Esophagus mucosa (tissue), 1 donor: ENCODE results near the gene SAMD4A. TPM values are rescaled to one million over a fixed set of nuclear protein-coding genes. Genes with fewer than 3 reads are reported as not detected.
"Not testable (repeated sequence)": the region's sequence is repeated elsewhere in the genome, so short reads cannot be mapped to it uniquely, and the experiment has no call there.

Experiments used
- ATAC-seq: fragments of 200-7000 bp; cut with Tn5 transposase; one replicate; pipeline ENCODE4 v1.9.1; 2020
- total RNA-seq: library from RNA; stranded (reverse); gene quantifications from one replicate; pipeline ENCODE4 v1.2.4, GENCODE V29; 2023
- donor health status: DM: yes; HTN: yes; CAD: no.

The SAMD4A gene
- total RNA-seq, 1 donor from 2014 or later, result 1.5 TPM

GRCh38 chr14:54784657-54785056, 217.7 kb downstream of the SAMD4A start:
- ATAC-seq, result no peak

- no peak for ATAC-seq
These were observed 218.3 kb downstream of the SAMD4A start for GRCh38 chr14:54785136-54785777.

GRCh38 chr14:54785778-54786770, 219.1 kb downstream of the SAMD4A start:
- no peak for ATAC-seq

GRCh38 chr14:54786838-54787237, 219.9 kb downstream of the SAMD4A start:
- no peak for ATAC-seq

GRCh38 chr14:54787261-54787660, 220.3 kb downstream of the SAMD4A start:
- no peak for ATAC-seq

- ATAC-seq, result no peak
These were observed 221.8 kb downstream of the SAMD4A start for GRCh38 chr14:54788701-54789100.

GRCh38 chr14:54789166-54789565, 222.2 kb downstream of the SAMD4A start:
- no peak for ATAC-seq

GRCh38 chr14:54789781-54790480, 223.0 kb downstream of the SAMD4A start:
- no peak for ATAC-seq

- ATAC-seq, result no peak
These were observed 224.1 kb downstream of the SAMD4A start for GRCh38 chr14:54791001-54791400.

GRCh38 chr14:54792288-54792687, 225.4 kb downstream of the SAMD4A start:
- no peak for ATAC-seq

GRCh38 chr14:54794159-54794558, 227.2 kb downstream of the SAMD4A start:
- no peak for ATAC-seq

GRCh38 chr14:54794796-54795195, 227.9 kb downstream of the SAMD4A start:
- ATAC-seq, result no peak

- no peak for ATAC-seq
These were observed 230.0 kb downstream of the SAMD4A start for GRCh38 chr14:54796961-54797360.

- no peak for ATAC-seq
These were observed 230.6 kb downstream of the SAMD4A start for GRCh38 chr14:54797556-54797955.

- ATAC-seq, result no peak
These were observed 231.1 kb downstream of the SAMD4A start for GRCh38 chr14:54797986-54798385.

- ATAC-seq, result no peak
These were observed 231.7 kb downstream of the SAMD4A start for GRCh38 chr14:54798465-54799124.

GRCh38 chr14:54801482-54801881, 234.6 kb downstream of the SAMD4A start:
- ATAC-seq, result not testable (repeated sequence)

GRCh38 chr14:54803396-54803795, 236.5 kb downstream of the SAMD4A start:
- ATAC-seq, result no peak

- no peak for ATAC-seq
These were observed 237.1 kb downstream of the SAMD4A start for GRCh38 chr14:54803926-54804537.

- peak; percentile 72 for ATAC-seq
These were observed 237.7 kb downstream of the SAMD4A start for GRCh38 chr14:54804538-54805041.

GRCh38 chr14:54805070-54805444, 238.1 kb downstream of the SAMD4A start:
- ATAC-seq, result no peak
